Urinary bladder (tissue), 4 donors: ENCODE measurements around the gene ARMC7. TPM values are rescaled to one million over a fixed set of nuclear protein-coding genes. Genes with fewer than 3 reads are reported as not detected.

Experiments used
- DNase-seq: peaks from one replicate; pipeline ENCODE4 v3.0.0-alpha.2; 2015; ENCODE audit errors: extremely low spot score
- H3K27ac ChIP-seq: one replicate; pipeline ENCODE4 v1.5.1; 2013; ENCODE audit warnings: low read depth, mild to moderate bottlenecking, moderate library complexity
- H3K36me3 ChIP-seq: one replicate; pipeline ENCODE4 v1.6.1; 2013; ENCODE audit warnings: mild to moderate bottlenecking, moderate library complexity; ENCODE audit not compliant: insufficient read depth
- H3K4me1 ChIP-seq: one replicate; pipeline ENCODE4 v1.6.1; 2013; ENCODE audit warnings: mild to moderate bottlenecking, moderate library complexity; ENCODE audit not compliant: insufficient read depth
- H3K4me3 ChIP-seq: one replicate; pipeline ENCODE4 v1.5.1; 2013; ENCODE audit warnings: low read depth, low read length
- WGBS: extraction: QIAGEN DNeasy Blood & Tissue Kit; methylation state at CpG from one replicate; pipeline ENCODE4 v1.1.7; 2013; 5-methylcytosine and 5-hydroxymethylcytosine counted together
- polyA plus RNA-seq: library from polyadenylated mRNA; stranded (reverse); fragments of 200-250 nt; gene quantifications from one replicate; pipeline ENCODE4 v1.2.3, GENCODE V29; 2013
- total RNA-seq: library from RNA; depleted of rRNA; stranded (reverse); fragments of >200 nt; gene quantifications from one replicate; pipeline ENCODE4 v1.2.3, GENCODE V29; 2014
- donor health status: healthy with polysubstance abuse.
- donor health status: healthy.

Gene ARMC7
- 2.5 TPM for total RNA-seq
- polyA plus RNA-seq, result 9.6 TPM

- Histone ChIP-seq H3K4me1 (no peaks in the 10 kb centered on the region), H3K27ac (peak within 1 kb of the TSS; percentile 72), H3K4me3 (peak within 1 kb of the TSS; percentile 85), H3K36me3 (no peaks in the 10 kb centered on the region)
- under 1% methylated on average over 68 of the region's 68 CpGs for WGBS
- DNase-seq, result no peak
These were observed at the start of gene ARMC7 for GRCh38 chr17:75109407-75110233. ARMC7 (plus strand) TSS chr17:75109969; CDS start chr17:75110289, 320 bp downstream.

GRCh38 chr17:75060434-75061054, 49.2 kb upstream of the ARMC7 start:
- DNase-seq, result no peak
- WGBS, result 92% methylated on average over 26 of the region's 26 CpGs
- H3K36me3 ChIP-seq, result no peaks in the 10 kb centered on the region

GRCh38 chr17:75061055-75061438, 48.7 kb upstream of the ARMC7 start:
- H3K4me3 ChIP-seq, result no peak overlapping the region
- H3K36me3 ChIP-seq, result no peaks in the 10 kb centered on the region
- no peaks in the 10 kb centered on the region for H3K4me1 ChIP-seq
- 95% methylated on average over 10 of the region's 10 CpGs for WGBS
- no peak overlapping the region for H3K27ac ChIP-seq
- no peak for DNase-seq

More at GRCh38 chr17:75060434-75061054, 49.2 kb upstream of the ARMC7 start:
- Histone ChIP-seq H3K4me3 (no peak overlapping the region), H3K4me1 (no peaks in the 10 kb centered on the region), H3K27ac (no peak overlapping the region)

GRCh38 chr17:75061618-75062017, 48.2 kb upstream of the ARMC7 start:
- H3K4me3 ChIP-seq, result no peak overlapping the region
- H3K27ac ChIP-seq, result no peak overlapping the region
- no peak for DNase-seq
- H3K36me3 ChIP-seq, result no peaks in the 10 kb centered on the region
- 82% methylated on average over 8 of the region's 8 CpGs for WGBS
- H3K4me1 ChIP-seq, result no peaks in the 10 kb centered on the region

GRCh38 chr17:75063201-75063600, 46.6 kb upstream of the ARMC7 start:
- WGBS, result 87% methylated on average over 13 of the region's 13 CpGs

GRCh38 chr17:75063626-75064025, 46.1 kb upstream of the ARMC7 start:
- 92% methylated on average over 3 of the region's 3 CpGs for WGBS
- no peak for DNase-seq

More at GRCh38 chr17:75063201-75063600, 46.6 kb upstream of the ARMC7 start:
- no peak overlapping the region for H3K27ac ChIP-seq
- no peak for DNase-seq
- no peak overlapping the region for H3K4me3 ChIP-seq
- H3K36me3 ChIP-seq, result no peaks in the 10 kb centered on the region
- no peaks in the 10 kb centered on the region for H3K4me1 ChIP-seq

GRCh38 chr17:75064040-75064439, 45.7 kb upstream of the ARMC7 start:
- DNase-seq, result no peak
- 93% methylated on average over 11 of the region's 11 CpGs for WGBS
- Histone ChIP-seq H3K4me1 (no peaks in the 10 kb centered on the region), H3K27ac (no peak overlapping the region), H3K36me3 (no peaks in the 10 kb centered on the region), H3K4me3 (no peak overlapping the region)

More at GRCh38 chr17:75063626-75064025, 46.1 kb upstream of the ARMC7 start:
- Histone ChIP-seq H3K4me1 (no peaks in the 10 kb centered on the region), H3K4me3 (no peak overlapping the region), H3K36me3 (no peaks in the 10 kb centered on the region), H3K27ac (no peak overlapping the region)

- Histone ChIP-seq H3K27ac (no peak overlapping the region), H3K4me1 (no peaks in the 10 kb centered on the region), H3K36me3 (no peaks in the 10 kb centered on the region), H3K4me3 (no peak overlapping the region)
- WGBS, result 85% methylated on average over 8 of the region's 8 CpGs
- DNase-seq, result no peak
These were observed 45.3 kb upstream of the ARMC7 start for GRCh38 chr17:75064460-75064859.

GRCh38 chr17:75064867-75065561, 44.8 kb upstream of the ARMC7 start:
- no peaks in the 10 kb centered on the region for H3K36me3 ChIP-seq
- 90% methylated on average over 18 of the region's 18 CpGs for WGBS
- no peak overlapping the region for H3K4me3 ChIP-seq
- no peak overlapping the region for H3K27ac ChIP-seq
- no peaks in the 10 kb centered on the region for H3K4me1 ChIP-seq
- DNase-seq, result no peak

GRCh38 chr17:75065562-75066151, 44.1 kb upstream of the ARMC7 start:
- no peaks in the 10 kb centered on the region for H3K4me1 ChIP-seq
- no peak overlapping the region for H3K27ac ChIP-seq
- DNase-seq, result no peak
- no peak overlapping the region for H3K4me3 ChIP-seq
- WGBS, result 74% methylated on average over 6 of the region's 6 CpGs
- H3K36me3 ChIP-seq, result no peaks in the 10 kb centered on the region

- no peak for DNase-seq
- H3K27ac ChIP-seq, result no peak overlapping the region
- WGBS, result 58% methylated on average over 4 of the region's 4 CpGs
- H3K36me3 ChIP-seq, result no peaks in the 10 kb centered on the region
- H3K4me3 ChIP-seq, result no peak overlapping the region
- no peaks in the 10 kb centered on the region for H3K4me1 ChIP-seq
These were observed 41.9 kb upstream of the ARMC7 start for GRCh38 chr17:75067856-75068255.

GRCh38 chr17:75068750-75069149, 41.0 kb upstream of the ARMC7 start:
- no peaks in the 10 kb centered on the region for H3K36me3 ChIP-seq
- no peak for DNase-seq
- WGBS, result 84% methylated on average over 8 of the region's 8 CpGs
- H3K27ac ChIP-seq, result no peak overlapping the region
- H3K4me1 ChIP-seq, result no peaks in the 10 kb centered on the region
- no peak overlapping the region for H3K4me3 ChIP-seq

- no peaks in the 10 kb centered on the region for H3K4me1 ChIP-seq
- WGBS, result 92% methylated on average over 2 of the region's 2 CpGs
- no peak overlapping the region for H3K4me3 ChIP-seq
- no peaks in the 10 kb centered on the region for H3K36me3 ChIP-seq
- no peak overlapping the region for H3K27ac ChIP-seq
- DNase-seq, result no peak
These were observed 40.0 kb upstream of the ARMC7 start for GRCh38 chr17:75069783-75070182.
